GM12874 (cell line): ENCODE data around the gene NEK8.

Source experiments
- TF ChIP-seq, protein P1 (sequence below): IDR thresholded peaks from 2 replicates; pipeline ENCODE4 v1.5.1; 2011; ENCODE audit warnings: low read depth, mild to moderate bottlenecking, control low read depth, low read length, moderate library complexity; ENCODE audit not compliant: insufficient read depth

The NEK8 gene

DNA sequence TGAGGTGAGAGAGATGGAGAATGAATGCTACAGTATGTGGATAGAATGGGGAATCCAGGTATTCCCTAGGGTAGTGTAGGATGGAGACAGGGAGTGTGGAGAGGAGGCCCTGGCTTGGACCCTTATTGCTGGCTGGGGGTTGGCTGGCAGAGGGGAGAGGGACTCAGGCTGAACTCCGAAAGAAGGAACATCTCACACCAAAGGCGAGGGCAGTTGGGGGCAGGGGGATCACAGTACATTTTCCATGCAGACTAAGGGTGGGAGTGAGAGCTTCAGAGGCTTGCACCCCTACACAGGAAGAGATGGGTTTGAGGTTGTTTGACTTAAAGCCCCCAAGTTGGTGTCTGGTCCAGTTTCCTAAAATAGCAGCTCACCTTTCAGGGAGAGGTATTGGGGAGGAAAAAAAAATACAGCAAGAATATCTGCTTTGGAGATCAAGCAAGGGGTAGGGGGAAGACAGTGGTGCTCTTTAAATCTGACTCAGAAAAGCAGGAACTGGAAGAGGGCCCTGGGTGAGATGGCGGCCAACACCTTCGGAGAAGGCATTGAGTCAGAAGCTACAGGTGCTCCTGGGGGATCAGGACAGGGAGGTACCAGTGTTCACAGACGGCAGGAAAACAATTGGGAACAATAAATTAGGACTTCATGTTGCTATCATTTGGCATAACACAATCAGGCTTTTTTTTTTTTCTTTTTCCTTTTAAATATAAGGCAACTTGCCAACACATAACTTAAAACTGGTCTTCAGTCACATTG, 27.6 kb downstream of the NEK8 start:
- TF ChIP-seq, protein P1, sequence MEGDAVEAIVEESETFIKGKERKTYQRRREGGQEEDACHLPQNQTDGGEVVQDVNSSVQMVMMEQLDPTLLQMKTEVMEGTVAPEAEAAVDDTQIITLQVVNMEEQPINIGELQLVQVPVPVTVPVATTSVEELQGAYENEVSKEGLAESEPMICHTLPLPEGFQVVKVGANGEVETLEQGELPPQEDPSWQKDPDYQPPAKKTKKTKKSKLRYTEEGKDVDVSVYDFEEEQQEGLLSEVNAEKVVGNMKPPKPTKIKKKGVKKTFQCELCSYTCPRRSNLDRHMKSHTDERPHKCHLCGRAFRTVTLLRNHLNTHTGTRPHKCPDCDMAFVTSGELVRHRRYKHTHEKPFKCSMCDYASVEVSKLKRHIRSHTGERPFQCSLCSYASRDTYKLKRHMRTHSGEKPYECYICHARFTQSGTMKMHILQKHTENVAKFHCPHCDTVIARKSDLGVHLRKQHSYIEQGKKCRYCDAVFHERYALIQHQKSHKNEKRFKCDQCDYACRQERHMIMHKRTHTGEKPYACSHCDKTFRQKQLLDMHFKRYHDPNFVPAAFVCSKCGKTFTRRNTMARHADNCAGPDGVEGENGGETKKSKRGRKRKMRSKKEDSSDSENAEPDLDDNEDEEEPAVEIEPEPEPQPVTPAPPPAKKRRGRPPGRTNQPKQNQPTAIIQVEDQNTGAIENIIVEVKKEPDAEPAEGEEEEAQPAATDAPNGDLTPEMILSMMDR: no peak

DNA sequence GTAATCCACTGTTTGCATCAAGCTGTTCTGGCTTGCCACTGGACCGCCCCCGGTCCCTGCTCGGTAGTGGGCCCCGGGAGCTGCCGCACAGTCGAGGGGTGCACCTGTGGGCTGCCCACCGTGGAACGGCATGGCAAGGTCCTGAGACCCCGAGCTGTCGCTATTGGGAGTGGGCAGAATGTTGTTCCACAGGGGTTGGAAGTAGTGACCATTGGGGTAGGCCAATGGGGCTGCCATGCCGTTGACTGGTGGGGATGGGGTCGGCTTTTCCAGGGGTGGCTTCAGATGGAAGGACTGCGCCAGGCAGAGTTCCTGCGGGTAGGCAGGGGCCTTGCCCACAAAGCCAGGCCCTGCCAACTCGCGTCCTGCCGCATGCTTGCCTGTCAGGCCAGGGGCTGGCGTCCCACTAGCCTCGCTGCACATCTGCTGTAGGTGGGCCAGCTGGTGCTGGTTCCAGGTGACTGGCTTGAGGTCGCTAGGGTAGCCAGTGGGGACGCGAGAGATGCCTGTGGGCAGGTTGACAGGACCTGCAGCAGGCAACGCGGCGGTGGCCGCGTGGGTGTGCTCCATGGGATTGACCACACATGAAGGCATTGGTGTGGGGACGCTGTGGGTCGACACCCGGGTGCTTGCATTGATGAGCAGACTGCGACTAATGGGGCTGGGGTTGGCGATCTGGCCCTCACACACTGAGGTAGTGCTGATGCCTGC, 30.0 kb downstream of the NEK8 start:
- TF ChIP-seq, protein P1: no peak

DNA sequence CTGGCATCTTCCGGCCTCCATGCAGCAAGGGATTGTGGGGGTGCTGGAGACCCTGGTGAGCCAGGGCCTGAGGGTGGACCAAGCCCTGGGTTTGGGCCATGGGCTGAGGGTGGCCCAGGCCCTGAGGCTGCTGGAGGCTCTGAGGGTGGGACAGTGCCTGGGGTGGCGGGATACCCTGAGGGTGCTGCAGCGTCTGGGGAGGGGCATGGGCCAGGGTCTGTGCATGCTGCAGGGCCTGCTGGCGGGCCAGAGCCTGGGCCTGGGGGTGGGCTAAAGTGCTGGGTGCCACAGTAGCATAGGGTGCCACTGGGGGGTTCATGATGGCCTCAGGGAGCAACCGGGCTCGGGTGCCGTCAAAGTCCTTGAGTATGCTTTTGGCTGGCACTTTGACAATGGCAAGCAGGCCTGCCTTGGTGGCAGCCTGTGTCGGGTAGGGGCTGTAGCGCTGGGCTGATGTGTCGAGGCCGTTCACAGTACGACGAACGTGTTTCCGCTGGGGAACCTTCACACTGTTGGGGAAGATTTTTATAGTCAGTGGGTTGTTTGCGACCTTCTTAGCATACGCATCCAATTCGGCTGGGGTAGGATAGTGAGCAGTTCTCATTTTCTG, 30.8 kb downstream of the NEK8 start:
- TF ChIP-seq, protein P1: no peak

DNA sequence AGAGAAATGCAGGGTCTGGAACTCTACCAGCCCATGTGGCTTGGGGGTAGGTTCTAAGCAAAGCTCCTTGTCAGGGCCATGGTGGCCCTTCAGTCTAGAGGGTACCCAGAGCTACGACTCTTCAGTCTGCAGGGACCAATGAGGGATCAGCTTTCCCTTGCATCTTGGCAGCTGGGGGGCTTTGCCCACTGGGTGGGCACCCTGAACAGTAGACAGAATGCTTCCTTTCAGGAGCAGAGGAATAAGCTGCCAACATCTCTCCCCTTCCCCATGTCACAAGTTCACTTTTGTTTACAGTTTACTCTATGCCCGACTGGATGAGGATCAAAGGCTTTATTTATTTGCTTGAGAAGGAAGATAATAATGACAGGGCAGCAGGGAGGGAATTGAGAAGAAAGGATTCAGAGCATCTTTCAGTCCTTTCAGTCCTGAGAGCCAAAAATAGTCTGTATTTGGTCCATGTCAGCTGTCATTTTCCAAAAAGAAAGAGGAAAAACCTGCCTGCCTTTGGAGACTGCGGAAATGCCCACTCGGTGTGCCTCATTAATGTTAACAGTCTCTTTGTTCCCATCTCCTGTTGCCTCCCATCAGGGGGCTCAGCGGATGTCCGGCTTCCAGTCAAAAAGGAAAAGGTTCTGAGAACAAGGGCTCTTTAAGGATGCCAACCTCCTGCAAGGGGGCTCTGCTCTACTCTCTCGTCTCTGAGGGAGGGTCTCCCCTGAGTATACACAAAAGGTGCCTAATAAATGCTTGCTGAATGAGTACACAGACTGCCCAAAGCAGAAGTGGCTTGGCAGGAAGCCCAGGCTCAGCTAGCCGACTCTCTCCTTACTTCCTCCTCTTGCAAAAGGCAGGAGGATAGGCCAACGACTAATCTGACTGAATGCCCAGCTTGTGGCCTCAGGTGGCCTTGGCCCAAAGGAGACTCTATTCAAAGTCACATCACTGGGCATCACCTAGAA, 32.3 kb downstream of the NEK8 start:
- TF ChIP-seq, protein P1: no peak

DNA sequence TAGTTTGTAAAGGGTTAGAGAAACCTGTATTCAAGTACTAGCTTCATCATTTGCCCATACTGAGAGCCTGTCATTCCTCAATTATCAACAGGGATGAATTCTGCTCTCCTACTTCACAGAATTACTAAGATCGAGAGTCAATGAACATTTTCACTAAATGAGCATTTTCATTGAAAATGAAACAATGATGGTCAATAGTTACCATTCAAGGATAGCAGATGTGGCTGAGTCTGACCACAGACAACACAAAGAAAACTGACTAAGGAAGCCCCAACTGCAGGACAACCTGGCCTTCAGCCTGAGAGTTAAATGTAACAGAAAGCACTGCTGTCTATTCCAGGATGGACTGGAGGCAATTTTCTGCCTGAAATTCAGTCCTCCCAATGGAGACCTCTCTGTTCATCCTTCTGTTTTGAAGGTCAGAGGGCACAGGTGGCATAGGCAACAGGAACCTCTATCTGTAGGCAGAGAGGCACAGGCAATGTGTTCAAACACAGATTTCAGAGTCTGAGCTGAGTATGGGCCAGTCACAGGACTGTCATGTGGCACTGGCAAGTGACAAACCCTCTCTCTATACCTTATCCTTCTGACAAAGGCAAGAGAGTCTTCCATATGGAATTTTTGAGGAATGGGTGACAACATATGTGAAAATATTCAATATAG, 34.7 kb downstream of the NEK8 start:
- TF ChIP-seq, protein P1: no peak

DNA sequence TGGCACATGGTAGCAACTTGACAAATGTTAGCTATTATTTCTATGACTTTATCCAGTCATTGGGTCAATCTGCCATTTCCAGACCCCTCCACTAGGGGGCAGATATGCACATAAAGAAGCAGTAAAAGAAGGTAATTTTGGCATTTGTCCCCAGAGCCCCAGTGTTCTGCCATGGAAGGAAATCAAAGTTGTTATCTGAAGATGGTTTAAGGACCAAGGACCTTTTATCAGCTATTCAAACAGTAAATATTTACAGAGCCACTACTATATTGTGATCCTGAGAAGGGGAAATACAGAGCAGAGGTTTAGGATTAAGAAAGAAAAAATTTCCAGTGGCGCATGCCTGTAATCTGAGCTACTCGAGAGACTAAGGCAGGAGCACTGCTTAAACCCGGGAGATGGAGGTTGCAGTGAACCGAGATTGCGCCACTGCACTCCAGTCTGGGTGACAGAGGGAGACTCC, 35.2 kb downstream of the NEK8 start:
- TF ChIP-seq, protein P1: peak; percentile 71
